NB4 (cell line): ENCODE measurements around the gene A2ML1.

Experiments used
- CTCF ChIP-seq: IDR thresholded peaks from one replicate; pipeline ENCODE4 v1.5.1; 2012; ENCODE audit warnings: low read depth, low read length
- MAX ChIP-seq: IDR thresholded peaks from 2 replicates; pipeline ENCODE4 v1.6.1; 2011; ENCODE audit warnings: low read depth, low read length
- MYC ChIP-seq: IDR thresholded peaks from 2 replicates; pipeline ENCODE4 v1.6.1; 2011; ENCODE audit warnings: low read depth, low read length
- POLR2A ChIP-seq: IDR thresholded peaks from 2 replicates; pipeline ENCODE4 v1.6.1; 2011; ENCODE audit warnings: mild to moderate bottlenecking; ENCODE audit not compliant: insufficient read length; ENCODE audit errors: extremely low read depth

GRCh38 chr12:8887285-8887715 is 64.9 kb downstream of the A2ML1 start:
- TF ChIP-seq MAX (no peak), CTCF (no peak), MYC (no peak), POLR2A (no peak)
